GM23248 (cell line): ENCODE measurements around the gene GRAMD1B.

Experiments
- EZH2 ChIP-seq: fragments of 200-600 bp; sonication (generic); IDR thresholded peaks from 2 replicates; pipeline ENCODE4 v1.6.1; 2018; ENCODE audit warnings: antibody characterized with exemption, mild to moderate bottlenecking; ENCODE audit not compliant: insufficient read depth, poor library complexity, severe bottlenecking
- EZH2phosphoT487 ChIP-seq: fragments of 200-600 bp; sonication (generic); IDR thresholded peaks from 2 replicates; pipeline ENCODE4 v1.6.1; 2018; ENCODE audit warnings: antibody characterized with exemption, moderate library complexity, mild to moderate bottlenecking, low read depth; ENCODE audit not compliant: insufficient read depth

DNA sequence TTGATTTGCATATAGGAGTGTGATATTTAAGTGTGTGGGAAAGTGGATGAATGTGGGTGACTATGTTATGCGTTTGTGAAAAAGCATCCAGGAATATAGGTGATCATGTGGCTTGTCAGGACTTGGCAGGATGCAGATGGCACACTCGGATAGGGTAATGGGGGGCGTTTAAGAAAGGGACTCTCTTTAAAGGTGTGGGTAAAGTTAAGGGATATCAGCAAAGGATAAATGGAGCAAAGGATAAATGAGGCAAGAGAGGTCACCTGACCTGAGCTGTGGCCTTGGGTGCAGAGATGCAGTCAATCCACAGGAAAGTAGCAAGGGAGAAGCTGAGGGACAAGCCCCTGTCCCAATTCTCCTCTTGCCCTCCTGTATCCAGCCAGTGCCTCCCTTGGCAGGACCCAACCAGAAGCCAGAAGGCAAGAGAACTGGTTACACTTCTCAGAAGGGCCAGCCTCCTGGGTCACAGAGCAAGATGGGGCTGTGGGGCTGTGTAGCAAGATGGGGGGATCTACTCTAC is 47.5 kb upstream of the GRAMD1B start:
- TF ChIP-seq EZH2phosphoT487 (no peak), EZH2 (no peak)
